ENCODE results near the gene HIVEP3.
A peak's percentile ranks its signal among the peaks of the same experiment; 100 is the strongest.

The HIVEP3 gene

DNA sequence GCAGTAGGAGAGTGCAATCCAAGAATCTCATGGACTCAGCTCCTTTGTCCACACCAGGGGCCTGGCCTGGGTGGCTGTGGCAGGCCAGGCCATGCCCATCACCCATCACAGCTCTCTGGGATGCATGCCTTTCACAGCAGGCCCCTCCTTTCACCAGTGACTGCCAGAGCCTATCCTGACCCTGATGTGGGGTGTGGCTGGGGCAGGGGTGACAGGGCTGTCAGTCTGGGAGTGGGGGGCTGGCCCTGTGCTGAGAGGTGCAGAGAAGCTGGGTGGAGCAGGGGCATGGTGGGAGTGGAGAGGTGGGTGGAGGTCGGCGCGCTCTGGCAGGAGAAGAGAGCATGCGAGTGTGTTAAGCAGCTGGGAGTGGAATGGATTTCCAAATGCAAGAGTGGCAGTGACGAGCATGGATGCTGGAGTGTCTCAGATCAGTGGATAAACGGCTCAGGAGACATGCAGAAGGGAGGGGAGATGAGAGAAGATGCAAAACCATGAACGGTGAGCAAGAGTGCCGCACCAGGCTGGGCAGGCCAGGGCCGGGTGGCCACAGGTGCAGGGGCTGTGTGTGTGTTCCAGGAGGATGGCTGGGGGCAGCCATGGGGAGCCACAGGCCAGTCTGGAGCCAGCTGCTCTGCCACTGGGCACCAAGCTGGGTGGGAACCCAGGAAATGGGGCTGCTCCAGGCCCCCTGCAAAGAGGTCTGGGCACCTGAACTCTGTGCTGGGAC is 394.6 kb downstream of the HIVEP3 start:
- no peak for DNase-seq

DNA sequence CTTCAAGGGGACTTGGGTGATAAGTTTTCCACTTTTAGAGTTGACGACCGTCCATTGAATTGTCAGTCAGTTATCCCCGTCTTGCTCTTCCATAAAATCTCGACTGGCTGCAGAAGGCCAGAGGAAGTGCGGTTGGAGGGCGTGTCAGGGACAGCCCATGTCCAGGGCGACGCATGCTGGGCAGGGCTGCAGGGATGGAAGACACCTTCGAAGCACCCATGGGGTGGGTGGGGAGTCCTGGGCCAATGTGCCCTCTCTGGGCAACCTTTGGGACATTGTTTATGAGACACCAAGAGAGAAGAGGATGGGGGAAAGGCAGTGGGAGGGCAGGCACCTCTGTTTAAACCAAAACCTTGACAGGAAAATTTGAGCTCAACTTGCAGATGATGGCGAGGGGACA is 395.7 kb downstream of the HIVEP3 start:
- DNase-seq = no peak

DNA sequence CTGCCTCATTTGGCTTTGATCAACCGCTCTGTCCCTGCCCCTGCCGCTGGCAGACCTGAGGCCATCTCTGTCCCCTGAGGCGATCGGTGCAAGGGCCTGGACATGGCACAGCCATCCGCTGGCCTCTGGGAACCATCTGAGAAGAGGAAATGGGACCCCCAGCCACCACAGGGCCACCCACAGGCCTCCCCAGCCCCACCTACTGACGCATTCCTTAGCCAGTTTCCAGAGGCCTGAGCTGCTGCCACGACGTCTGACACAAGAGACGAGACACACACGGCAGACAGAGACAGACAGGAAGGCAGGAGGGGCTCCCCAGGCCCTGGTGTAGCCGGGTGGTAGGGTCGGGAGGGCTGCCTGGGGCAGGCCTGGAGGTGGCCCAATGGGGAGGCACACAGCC is 397.0 kb downstream of the HIVEP3 start:
- no peak for DNase-seq

DNA sequence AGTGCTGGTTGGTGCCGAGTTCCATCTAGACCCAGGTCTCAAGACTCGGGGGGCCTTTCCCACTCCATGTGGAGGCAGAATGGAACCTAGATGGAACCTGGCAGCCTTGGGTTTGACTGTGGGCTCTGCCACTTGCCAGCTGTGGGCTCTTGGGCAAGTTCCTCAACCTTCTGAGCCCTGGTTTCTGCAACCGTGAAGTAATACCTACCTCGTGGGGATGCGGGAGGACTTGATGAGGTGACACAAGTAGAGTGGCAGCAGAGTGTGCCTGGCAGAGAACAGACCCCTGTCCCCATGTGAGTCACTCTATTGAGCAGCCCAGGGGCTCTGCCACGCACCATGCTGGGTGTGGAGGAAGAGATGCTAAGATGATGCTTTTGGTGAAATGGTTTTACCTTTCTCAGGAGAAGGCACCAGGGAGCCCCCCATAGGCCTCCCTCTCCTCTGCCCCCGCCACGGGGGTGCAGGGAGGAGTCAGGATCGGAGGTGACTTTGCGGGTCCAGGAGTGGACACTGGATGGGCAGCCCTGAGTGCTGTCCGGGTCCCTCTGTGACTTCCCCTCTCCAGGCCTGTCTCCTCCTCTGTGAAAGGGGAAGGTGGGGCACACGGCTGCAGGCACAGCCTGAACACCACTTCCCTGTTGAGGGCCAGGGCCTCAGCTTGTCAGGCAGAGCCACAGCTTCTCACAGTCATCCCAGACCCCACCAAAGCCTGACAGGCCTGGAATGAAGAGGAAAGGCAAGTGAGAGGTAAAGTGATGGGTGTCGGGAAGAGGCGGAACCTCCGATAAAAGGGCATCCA is 397.6 kb downstream of the HIVEP3 start:
- no peak for DNase-seq

DNA sequence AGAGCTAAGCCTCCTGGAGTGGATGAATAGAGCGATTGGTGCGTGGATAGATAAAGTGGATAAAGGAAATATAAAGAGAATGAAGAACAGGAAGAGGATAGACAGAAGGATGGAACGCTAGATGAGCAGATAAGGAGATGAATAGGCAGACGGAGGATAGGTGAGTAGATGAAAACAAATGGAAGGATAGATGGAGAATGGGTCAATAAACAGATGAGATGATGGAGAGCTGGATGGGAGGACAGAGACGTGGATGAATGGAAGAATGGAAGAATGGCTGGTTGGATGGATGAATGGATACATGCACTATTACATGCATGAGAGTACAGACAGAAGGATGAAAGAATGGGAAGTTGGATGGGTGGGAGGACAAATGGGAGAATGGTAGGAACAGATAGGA is 399.1 kb downstream of the HIVEP3 start:
- DNase-seq = no peak

DNA sequence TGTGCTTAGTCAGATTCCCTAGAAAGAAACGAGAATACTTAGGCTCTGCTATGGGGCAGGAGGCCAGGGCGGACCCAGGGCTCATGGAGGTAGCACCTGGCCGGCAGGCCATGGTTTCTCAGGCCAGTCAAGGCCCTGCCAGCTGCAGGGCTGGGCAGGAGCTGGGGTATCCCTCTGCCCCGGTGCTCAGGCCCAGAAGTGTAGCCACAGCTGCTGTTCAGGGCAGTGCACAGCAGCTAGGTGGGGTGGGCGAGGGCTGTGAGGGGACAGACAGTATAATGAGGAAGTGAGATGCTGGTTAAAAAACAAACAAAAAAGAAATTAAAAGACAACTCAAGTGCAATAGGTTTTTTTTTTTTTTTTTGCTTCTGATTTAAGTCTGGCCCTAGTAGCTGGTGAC is 400.3 kb downstream of the HIVEP3 start:
- DNase-seq = no peak

DNA sequence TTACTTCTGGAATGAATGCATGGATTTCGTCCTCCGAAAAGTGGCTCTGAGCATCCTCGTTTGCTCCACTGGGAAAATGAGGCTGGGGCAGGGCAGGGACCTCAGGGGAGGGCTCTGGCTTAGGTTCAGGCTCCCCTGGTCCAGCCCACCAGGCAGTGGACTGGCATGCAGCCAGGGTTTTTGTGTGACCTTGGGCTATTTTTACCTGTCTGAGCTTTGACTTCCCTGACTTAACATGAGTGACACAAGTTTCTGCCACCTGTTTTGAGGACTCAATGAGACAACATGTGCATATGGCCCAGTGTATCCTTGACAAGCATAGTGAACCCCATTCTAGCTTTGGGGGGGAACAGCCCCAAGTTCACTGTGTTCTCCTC is 401.7 kb downstream of the HIVEP3 start:
- DNase-seq = no peak

DNA sequence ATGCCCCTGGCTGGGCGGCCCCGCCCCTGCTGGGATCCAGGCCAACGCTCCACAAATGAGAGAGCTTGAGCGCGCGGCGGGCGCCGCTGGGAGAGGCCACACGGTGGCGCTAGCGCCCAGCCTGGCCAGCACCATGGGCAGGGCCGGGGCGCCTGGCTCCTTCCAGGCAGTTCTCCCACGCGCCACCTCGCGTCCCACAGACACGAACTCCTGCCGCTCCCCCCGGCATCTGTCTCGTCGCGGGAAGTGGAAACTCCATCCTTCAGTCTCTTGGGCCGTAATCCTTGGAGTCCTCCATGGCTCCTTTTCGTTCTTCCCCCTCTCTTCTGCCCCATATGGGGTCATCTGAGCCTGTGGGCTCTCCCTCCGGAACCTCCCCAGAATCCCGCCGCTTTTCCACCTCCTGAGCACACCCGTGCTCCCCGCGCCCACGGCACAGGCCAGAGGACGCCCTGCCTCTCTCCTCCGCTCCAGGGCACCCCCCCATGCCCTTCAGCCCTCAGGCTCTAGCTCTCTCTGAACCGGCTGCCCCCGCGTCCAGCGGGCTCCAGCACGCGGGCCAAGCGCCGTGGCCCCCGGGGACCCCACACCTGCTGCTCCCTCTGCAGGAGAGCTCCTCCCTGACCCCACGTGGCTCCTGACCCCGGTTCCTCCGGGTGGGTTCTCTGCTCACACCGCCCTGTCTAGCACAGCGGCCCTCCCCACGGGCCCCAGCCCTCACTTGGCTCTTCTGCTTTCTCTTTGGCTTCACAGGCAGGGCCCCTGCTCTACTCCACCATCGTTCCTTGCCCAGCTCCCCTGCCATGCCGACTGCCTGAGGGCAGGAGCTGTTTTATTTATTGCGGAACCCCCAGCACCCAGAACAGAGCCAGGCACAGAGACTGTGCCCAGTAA is 402.3 kb downstream of the HIVEP3 start:
- DNase-seq = peak; percentile 28

DNA sequence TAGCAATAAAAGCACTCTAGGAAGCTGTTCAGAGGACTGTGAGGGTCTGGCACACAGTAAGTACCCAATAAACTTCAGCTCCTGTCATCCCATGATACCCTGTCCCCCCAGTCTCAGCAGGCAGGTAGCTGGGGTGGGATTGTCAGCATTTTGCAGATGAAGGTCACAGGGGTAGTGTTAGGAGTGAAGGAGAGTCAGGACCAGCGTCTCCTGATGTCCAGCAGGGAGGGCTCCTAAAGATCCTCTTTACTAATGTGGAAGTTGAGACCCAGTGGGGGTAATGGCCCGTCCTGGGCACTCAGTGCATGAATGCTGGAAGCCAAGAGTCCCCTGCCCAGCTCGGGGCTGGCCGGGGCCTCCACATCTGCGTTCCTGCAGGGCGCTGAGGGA is 402.9 kb downstream of the HIVEP3 start:
- DNase-seq = no peak

DNA sequence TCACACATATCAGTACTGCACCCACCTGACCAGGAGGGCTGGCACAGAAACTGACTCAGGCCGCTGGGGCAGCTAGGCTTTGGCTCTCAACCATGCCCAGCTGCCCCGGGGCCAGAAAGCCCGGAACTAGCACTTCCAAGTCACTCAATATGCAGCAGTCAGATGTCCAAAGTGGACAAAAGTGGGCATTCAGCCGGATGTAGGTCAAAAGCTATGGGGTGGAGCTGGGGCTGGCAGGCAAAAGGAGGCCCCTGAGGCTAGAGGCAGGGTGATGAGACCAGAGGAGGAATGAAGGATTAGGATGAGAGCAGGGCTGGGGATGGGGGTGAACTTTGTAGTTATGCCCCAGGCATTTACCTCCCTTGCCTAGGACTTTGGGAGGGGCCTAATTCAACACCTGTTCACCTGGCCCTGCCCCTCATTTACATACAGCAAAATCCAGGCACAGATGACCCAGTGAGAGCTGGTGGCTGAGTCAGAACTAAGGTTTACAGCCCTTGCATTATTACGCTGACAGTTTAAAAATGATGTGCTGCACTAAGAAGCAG is 403.5 kb downstream of the HIVEP3 start:
- no peak for DNase-seq

DNA sequence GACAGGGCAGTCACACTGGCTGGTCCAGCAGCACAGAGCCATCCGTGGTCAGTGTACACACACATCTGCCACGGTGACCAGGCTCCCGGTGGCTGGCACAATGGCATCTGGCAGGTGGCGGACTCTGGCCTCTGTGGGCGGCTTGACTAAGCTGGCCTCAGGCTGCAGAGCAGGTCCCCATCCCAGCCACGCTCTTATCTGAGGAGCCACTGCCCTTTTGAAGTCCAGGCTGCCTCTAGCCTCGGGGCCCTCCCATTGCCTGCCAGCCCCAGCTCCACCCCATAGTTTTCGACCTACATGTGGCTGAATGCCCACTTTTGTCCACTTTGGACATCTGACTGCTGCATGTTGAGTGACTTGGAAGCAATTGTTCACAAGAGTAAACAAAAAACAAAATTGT is 404.3 kb downstream of the HIVEP3 start:
- DNase-seq = no peak

DNA sequence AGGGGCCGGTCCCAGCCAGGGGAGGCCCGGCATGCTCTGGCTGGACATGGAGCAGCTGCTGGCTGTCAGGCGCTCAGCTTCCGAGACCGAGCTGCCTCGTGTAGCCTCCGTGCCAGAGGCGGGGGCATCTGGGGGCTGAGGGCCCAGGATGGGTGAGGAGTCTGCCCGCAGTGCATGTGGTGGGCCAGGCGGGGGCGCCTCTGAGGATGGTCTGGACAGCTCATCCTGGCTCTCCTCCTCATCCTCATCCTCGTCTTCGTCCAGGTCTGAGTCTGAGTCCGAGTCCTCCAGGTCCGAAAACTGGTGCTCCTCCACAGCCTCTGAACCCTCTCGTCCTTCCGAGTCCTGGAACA is 405.4 kb downstream of the HIVEP3 start:
- no peak for DNase-seq

DNA sequence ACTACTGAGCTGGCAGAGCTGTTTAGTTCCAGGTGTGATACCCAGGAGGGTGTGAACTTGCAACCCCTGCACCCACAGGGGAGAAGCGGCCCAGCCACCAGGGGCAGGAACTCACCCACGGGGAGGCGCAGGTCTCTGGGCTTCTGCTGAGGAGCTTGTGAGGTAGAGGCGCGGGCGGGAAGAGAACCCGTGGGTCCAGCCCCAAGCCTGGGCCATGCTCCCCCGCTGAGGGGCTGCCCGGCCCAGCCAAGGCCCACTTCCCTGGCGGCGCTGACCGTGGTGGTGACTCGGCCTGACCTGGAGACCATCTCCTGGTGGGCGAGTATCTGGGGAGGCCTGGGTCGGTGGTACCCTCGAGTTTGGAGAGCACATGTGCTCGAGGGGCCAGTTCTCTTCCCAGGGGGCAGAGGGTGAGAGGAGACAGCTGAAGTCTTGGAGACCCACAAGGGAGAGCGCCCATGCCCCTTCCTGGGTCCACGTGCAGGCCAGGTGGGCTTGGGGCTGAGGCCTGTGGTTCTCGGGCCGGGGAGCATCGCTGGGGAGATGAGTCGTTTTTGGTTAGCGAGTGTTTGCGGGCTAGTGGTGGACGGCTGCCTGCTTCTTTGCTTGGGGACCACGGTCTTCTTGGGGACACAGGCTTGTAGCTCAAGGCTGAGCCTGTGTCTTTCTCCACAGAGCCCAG is 405.9 kb downstream of the HIVEP3 start:
- DNase-seq = no peak

DNA sequence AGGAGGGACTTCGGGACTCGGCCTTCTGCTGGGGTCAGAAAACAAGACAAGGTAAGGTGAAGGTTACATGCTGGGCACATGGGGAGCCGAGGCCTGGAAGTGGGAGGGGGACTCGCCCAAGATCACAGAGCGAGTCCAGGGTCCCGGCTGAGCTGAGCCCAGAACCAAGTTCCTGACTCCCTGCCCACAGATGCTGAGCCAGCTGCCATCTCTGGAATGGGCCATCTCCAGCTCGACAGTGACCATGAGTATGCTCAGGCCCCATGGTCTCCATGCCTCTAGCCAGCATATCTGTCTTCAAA is 407.5 kb downstream of the HIVEP3 start:
- no peak for DNase-seq

DNA sequence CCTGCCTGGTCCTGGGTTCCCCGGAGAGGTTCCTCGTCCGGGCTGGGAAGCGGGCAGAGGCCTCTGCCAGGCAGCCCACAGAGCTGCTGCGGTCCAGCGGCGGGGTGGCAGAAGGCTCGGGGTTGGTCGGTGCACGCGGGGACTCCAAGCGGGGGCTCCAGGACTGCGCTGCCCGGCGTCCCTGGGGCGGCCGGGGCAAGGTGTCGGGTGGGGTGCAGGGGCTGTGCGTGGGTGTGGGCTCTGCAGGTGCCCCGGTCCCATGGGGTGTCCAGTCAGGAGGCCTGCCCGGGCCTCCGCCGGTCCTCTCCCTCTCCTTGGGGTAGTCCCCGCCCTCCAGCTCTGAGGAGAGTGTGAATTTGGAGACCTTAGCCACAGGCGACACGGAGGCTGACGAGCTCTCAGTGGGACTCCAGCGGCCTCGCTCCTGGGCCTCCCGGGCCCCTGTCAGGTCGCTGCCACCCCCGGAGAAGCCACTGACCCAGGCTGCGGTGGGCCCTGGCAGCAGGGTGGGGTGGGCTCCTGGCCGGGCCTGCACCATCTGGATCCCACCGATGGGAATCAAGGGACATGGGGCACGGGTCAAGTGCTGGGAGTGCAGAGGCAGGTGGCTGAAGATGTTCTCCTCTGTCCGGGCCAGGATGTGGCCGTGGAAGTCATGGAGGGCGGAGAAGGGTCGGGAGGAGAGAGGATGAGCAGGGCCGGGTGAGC is 408.0 kb downstream of the HIVEP3 start:
- no peak for DNase-seq

DNA sequence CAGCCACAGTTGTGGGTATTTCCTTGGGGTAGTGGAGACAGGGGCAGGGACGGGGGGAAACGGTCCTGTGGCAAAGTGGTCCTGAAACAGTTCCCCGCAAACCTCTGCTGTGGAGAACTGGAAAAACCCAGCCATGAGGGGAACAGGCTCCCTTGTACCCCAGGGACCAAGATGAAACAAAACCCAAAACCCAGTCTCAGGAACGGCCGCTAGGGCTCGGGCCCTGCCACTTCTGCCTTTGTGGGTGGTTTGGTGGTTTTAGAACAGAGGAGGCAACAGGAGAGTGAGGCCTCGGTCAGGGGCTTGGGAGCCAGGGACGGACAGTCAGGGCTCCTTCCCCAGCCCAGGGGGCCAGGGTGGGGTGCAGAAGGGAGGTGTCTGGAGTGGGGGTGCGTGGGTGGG is 409.5 kb downstream of the HIVEP3 start:
- DNase-seq = no peak

DNA sequence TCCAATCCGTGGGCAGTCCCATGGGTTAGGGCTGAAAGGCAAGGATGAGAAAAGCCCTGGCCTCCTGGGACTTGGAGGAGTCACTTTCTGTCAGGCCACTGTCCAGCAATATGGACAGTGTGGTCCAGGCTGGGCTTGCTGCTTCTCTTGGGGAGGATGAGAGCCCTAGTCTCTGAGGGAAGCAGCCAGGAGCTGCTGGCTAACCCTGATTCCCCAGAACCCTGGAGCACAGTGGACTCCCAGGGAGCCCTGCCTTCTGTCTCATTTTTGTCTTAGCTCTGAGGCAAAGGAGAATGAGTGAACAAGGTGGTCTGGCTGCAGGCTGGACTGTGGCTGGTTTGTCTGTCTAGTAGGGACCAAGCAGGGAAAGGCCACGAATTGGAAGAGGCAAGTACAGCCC is 410.4 kb downstream of the HIVEP3 start:
- DNase-seq = no peak

DNA sequence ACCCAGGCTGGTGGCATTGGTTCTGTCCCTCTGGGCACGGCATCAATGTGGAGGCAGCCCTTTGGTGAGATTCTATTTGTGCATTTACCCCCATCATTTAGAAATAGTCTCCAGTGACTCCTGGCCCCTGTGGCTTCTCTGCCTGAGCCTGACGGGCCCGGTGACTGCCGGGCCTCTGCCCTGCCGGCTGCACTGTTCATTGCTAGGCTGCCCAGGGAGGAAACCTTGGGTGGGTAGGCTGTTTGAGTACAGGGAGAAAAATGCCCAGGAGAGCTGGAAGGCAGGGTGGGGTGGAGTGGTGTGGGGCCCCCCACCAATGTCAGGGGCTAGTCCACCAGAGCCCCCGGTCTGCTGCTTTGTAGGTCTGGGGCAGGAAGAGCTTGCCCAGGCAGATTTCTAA is 410.9 kb downstream of the HIVEP3 start:
- DNase-seq = no peak

DNA sequence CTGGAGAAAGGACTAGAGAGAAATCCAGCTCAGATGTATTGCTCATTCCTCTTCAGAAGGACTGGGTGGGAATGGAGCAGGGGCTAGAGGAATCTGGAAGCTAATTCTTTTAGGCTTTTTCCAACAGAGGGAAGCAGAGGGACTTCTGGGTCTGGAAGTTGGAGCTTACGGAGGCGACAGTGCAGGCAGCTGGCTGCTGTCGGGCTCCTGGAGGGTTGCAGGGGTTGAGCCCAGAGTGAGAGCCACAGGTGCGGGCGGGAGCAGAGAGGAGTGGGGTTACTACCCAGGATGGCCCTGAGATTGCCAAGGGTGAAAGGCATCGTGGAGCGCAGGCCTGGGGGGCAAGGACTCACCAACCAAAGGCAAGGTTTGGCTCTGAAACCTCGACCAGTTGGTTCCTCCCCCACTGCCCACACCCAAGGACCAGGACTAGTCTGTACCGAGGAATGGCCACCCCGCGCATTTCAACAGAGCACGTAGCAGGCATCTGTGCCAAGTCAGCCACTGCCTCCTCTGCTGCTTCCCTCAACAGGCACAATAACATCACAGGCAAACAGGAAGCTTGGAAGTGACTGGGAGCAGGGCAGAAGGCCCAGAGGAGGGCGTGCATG is 411.5 kb downstream of the HIVEP3 start:
- no peak for DNase-seq

DNA sequence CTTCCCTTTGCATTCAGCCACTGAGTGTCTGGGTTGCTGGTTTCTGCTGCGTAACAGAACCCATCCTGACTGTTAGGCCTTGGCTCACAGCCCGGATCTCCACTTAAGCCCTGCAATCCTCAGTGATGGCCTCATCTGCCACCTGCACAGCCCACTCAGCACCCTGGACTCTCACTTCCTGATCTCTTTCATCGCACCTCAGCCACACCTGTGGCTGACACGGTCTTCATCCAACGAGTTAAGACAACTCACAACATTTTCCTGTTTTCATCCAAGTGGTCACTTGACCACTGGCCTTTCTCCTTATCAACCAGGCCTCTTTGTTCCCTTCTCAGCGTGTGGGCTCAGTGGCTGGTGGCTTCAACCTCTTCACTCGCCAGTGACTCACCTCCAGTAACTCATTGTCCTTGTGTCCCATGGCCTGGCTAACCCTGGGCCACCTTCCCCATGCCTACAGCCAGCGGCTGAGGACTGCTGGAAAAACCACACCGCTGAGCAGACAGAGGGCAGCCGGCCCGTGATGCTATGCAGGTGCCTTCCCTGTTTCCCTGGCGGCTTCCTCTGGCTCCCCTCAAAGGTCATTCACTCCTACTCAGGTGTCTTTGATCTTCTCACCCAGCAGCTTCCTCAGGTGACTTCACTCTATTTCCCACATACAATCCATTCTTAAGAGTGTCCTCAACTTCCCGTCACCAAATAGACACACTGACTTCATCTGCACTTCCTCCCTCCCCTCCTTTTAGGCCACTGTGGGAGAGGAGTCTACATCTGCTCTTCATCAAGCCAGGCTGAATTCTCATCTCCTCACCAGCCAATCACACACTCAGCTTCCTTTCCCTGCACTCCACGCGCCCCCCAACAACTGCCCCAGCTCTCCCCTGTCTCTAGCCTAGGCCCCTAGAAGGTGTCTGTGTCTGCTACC is 414.3 kb downstream of the HIVEP3 start:
- DNase-seq = peak; percentile 54

Data from SHP77 treated with DMSO at 0.1 percent for 48 hours (cell line).